Gastroesophageal sphincter (tissue), 3 donors: ENCODE data around the gene VSIG10L.

Experiments
- CTCF ChIP-seq, 4 experiments: fragments of 200-600 bp in 2 of 4; fragments of 450-650 bp in 2 of 4; sonication (generic) in 1 of 4; IDR thresholded peaks; one replicate each; pipeline ENCODE4 v1.5.1; 2017 to 2019; ENCODE audit warnings: antibody characterized with exemption in 4 of 4, mild to moderate bottlenecking in 2 of 4, moderate library complexity in 2 of 4
- EP300 ChIP-seq: sonication (generic); formaldehyde crosslinking; IDR thresholded peaks from one replicate; pipeline ENCODE4 v1.6.1; 2017; ENCODE audit warnings: antibody characterized with exemption, mild to moderate bottlenecking
- POLR2A ChIP-seq, 2 donors: fragments of 450-650 bp; IDR thresholded peaks; one replicate each; pipeline ENCODE4 v1.6.1; 2017; ENCODE audit warnings: antibody characterized with exemption in 2 of 2, mild to moderate bottlenecking in 2 of 2, moderate library complexity in 1 of 2
- POLR2AphosphoS5 ChIP-seq: sonication (generic); formaldehyde crosslinking; IDR thresholded peaks from one replicate; pipeline ENCODE4 v1.6.1; 2017; ENCODE audit warnings: antibody characterized with exemption

- TF ChIP-seq CTCF (IDR thresholded peaks at IDR 0.05) (no peak), POLR2A (IDR thresholded peaks at IDR 0.05) (no peak), POLR2AphosphoS5 (no peak), EP300 (no peak)
Observed at GRCh38 chr19:51375504-51376221, 33.7 kb upstream of the VSIG10L start.
